Thymus (tissue), 11 donors: ENCODE results near the gene WLS. TPM values are rescaled to one million over a fixed set of nuclear protein-coding genes. Genes with fewer than 3 reads are reported as not detected.

Experiments used
- DNase-seq, 9 donors: peaks; one replicate each; pipeline ENCODE4 v3.0.0-alpha.2; 2013; ENCODE audit warnings: low spot score in 9 of 9, low read depth in 6 of 9, missing footprints in 1 of 9
- H3K27ac ChIP-seq, 2 donors: one replicate each; pipeline ENCODE4 v1.5.1; 2013; ENCODE audit warnings: control low read depth in 1 of 2, low read depth in 1 of 2, low read length in 1 of 2, mild to moderate bottlenecking in 1 of 2, moderate library complexity in 1 of 2
- H3K27me3 ChIP-seq, 2 donors: one replicate each; pipeline ENCODE4 v1.5.1; 2013; ENCODE audit warnings: low read length in 1 of 2; ENCODE audit not compliant: control insufficient read depth in 2 of 2, insufficient read depth in 1 of 2
- H3K36me3 ChIP-seq, 2 donors: one replicate each; pipeline ENCODE4 v1.5.1; 2013; ENCODE audit warnings: low read length in 1 of 2, mild to moderate bottlenecking in 1 of 2, moderate library complexity in 1 of 2; ENCODE audit not compliant: control insufficient read depth in 2 of 2, insufficient read depth in 2 of 2
- H3K4me1 ChIP-seq, 2 donors: one replicate each; pipeline ENCODE4 v1.5.1; 2013; ENCODE audit warnings: low read length in 2 of 2; ENCODE audit not compliant: control insufficient read depth in 2 of 2, insufficient read depth in 2 of 2
- H3K4me3 ChIP-seq, 2 donors: one replicate each; pipeline ENCODE4 v1.5.1; 2013; ENCODE audit warnings: low read length in 2 of 2, control low read depth in 1 of 2, mild to moderate bottlenecking in 1 of 2
- H3K9me3 ChIP-seq, 2 donors: one replicate each; pipeline ENCODE4 v1.5.1; 2013; ENCODE audit warnings: low read length in 1 of 2, mild to moderate bottlenecking in 1 of 2; ENCODE audit not compliant: control insufficient read depth in 2 of 2, insufficient read depth in 1 of 2
- WGBS: extraction: QIAGEN DNeasy Blood & Tissue Kit; methylation state at CpG from one replicate; pipeline ENCODE4 v1.1.7; 2013; 5-methylcytosine and 5-hydroxymethylcytosine counted together
- polyA plus RNA-seq: library from polyadenylated mRNA; stranded (reverse); fragments of 200-250 nt; gene quantifications from one replicate; pipeline ENCODE4 v1.2.3, GENCODE V29; 2013
- total RNA-seq: library from RNA; stranded (reverse); fragments of 120-200 nt; gene quantifications from one replicate; pipeline ENCODE4 v1.2.4, GENCODE V29; 2013
- donor health status: healthy.

The WLS gene
- total and polyA plus RNA-seq, 2 donors = 9.9 to 14.7 TPM

GRCh38 chr1:68142461-68142860 is 89.9 kb downstream of the WLS start:
- no peaks in the 10 kb centered on the region for H3K9me3 ChIP-seq
- H3K27me3 ChIP-seq = no peaks in the 10 kb centered on the region
- H3K4me3 ChIP-seq = no peak overlapping the region
- whole genome bisulfite sequencing = 92% methylated on average over 3 of the region's 3 CpGs
- H3K27ac ChIP-seq = no peak overlapping the region
- no peak for DNase-seq
- no peaks in the 10 kb centered on the region for H3K4me1 ChIP-seq
- no peaks in the 10 kb centered on the region for H3K36me3 ChIP-seq

GRCh38 chr1:68142036-68142435 is 90.3 kb downstream of the WLS start:
- no peaks in the 10 kb centered on the region for H3K9me3 ChIP-seq
- 94% methylated on average over 5 of the region's 5 CpGs for WGBS
- no peak overlapping the region for H3K27ac ChIP-seq
- no peak overlapping the region for H3K4me3 ChIP-seq
- no peaks in the 10 kb centered on the region for H3K27me3 ChIP-seq
- no peak for DNase-seq
- H3K4me1 ChIP-seq = no peaks in the 10 kb centered on the region
- no peaks in the 10 kb centered on the region for H3K36me3 ChIP-seq

- 93% methylated on average over 15 of the region's 15 CpGs for WGBS
- no peaks in the 10 kb centered on the region for H3K4me1 ChIP-seq
- no peaks in the 10 kb centered on the region for H3K27me3 ChIP-seq
- H3K9me3 ChIP-seq = no peaks in the 10 kb centered on the region
- peak in 1 of 9 donors; percentile 4 for DNase-seq
- H3K4me3 ChIP-seq = no peak overlapping the region
- no peaks in the 10 kb centered on the region for H3K36me3 ChIP-seq
- H3K27ac ChIP-seq = peak overlapping the region; percentile 1 to 53
Observed at GRCh38 chr1:68141071-68142021, 91.0 kb downstream of the WLS start.

GRCh38 chr1:68140536-68140935 is 91.8 kb downstream of the WLS start:
- Histone ChIP-seq H3K36me3 (no peaks in the 10 kb centered on the region), H3K4me3 (no peak overlapping the region), H3K27me3 (no peaks in the 10 kb centered on the region), H3K27ac (no peak overlapping the region), H3K9me3 (no peaks in the 10 kb centered on the region), H3K4me1 (no peaks in the 10 kb centered on the region)
- WGBS = 59% methylated on average over 4 of the region's 4 CpGs
- DNase-seq = no peak

- WGBS = 98% methylated on average over 2 of the region's 2 CpGs
- no peaks in the 10 kb centered on the region for H3K9me3 ChIP-seq
- H3K36me3 ChIP-seq = no peaks in the 10 kb centered on the region
Observed at GRCh38 chr1:68136187-68136586, 96.1 kb downstream of the WLS start.

GRCh38 chr1:68132426-68133130 is 99.7 kb downstream of the WLS start:
- H3K27me3 ChIP-seq = no peaks in the 10 kb centered on the region
- no peaks in the 10 kb centered on the region for H3K36me3 ChIP-seq
- no peaks in the 10 kb centered on the region for H3K4me1 ChIP-seq
- no peaks in the 10 kb centered on the region for H3K9me3 ChIP-seq
- no peak for DNase-seq
- no peak overlapping the region for H3K4me3 ChIP-seq
- no peak overlapping the region for H3K27ac ChIP-seq
- WGBS = 96% methylated on average over 8 of the region's 8 CpGs

More at GRCh38 chr1:68136187-68136586, 96.1 kb downstream of the WLS start:
- Histone ChIP-seq H3K4me3 (no peak overlapping the region), H3K27me3 (no peaks in the 10 kb centered on the region), H3K4me1 (no peaks in the 10 kb centered on the region), H3K27ac (no peak overlapping the region)
- no peak for DNase-seq

- Histone ChIP-seq H3K4me1 (no peaks in the 10 kb centered on the region), H3K27ac (no peak overlapping the region), H3K9me3 (no peaks in the 10 kb centered on the region), H3K27me3 (no peaks in the 10 kb centered on the region), H3K4me3 (no peak overlapping the region), H3K36me3 (no peaks in the 10 kb centered on the region)
- 96% methylated on average over 3 of the region's 3 CpGs for WGBS
- no peak for DNase-seq
Observed at GRCh38 chr1:68131261-68131660, 101.1 kb downstream of the WLS start.

GRCh38 chr1:68129536-68130250 is 102.6 kb downstream of the WLS start:
- Histone ChIP-seq H3K27me3 (no peaks in the 10 kb centered on the region), H3K4me3 (no peak overlapping the region), H3K9me3 (no peaks in the 10 kb centered on the region), H3K27ac (no peak overlapping the region), H3K36me3 (no peaks in the 10 kb centered on the region), H3K4me1 (no peaks in the 10 kb centered on the region)
- no peak for DNase-seq
- WGBS = 92% methylated on average over 6 of the region's 6 CpGs

- H3K4me1 ChIP-seq = no peaks in the 10 kb centered on the region
- 86% methylated on average over 10 of the region's 10 CpGs for WGBS
Observed at GRCh38 chr1:68128820-68129219, 103.5 kb downstream of the WLS start.

More at GRCh38 chr1:68128820-68129219, 103.5 kb downstream of the WLS start:
- no peak for DNase-seq
- Histone ChIP-seq H3K27ac (no peak overlapping the region), H3K4me3 (no peak overlapping the region), H3K9me3 (no peaks in the 10 kb centered on the region), H3K36me3 (no peaks in the 10 kb centered on the region), H3K27me3 (no peaks in the 10 kb centered on the region)
